Renal pelvis (tissue), 12 donors: ENCODE measurements around the gene MAIP1. TPM values are rescaled to one million over a fixed set of nuclear protein-coding genes. Genes with fewer than 3 reads are reported as not detected.
"Not testable (repeated sequence)": the region's sequence is repeated elsewhere in the genome, so short reads cannot be mapped to it uniquely, and the experiment has no call there.

Source experiments
- DNase-seq: peaks from one replicate; pipeline ENCODE4 v3.0.0-alpha.2; 2013
- long read RNA-seq, 16 experiments: transcript quantifications; one replicate each; lab custom pipeline, GENCODE V29; 2026
- polyA plus RNA-seq, 3 donors: library from polyadenylated mRNA; unstranded; fragments of 120-200 nt; gene quantifications; one replicate each; pipeline ENCODE4 v1.2.1, GENCODE V29; 2013; ENCODE audit not compliant: insufficient read length in 3 of 3

Gene MAIP1
- polyA plus RNA-seq = 10 to 100 TPM; 26.1 to 34.8 (median 31.6) TPM
- long read RNA-seq, donor 1, transcript MAIP1-202 (5 exons, 1,386 nt) = major isoform, 16 of 16 reads
- long read RNA-seq, donor 1, partial matches to known transcripts = 0 of 16 reads
- long read RNA-seq, donor 1, other reads (novel, unspliced or antisense) = 0 of 16 reads
- long read RNA-seq, donor 2, transcript MAIP1-202 (5 exons, 1,386 nt) = major isoform, 23 of 23 reads
- long read RNA-seq, donor 2, partial matches to known transcripts = 0 of 23 reads
- long read RNA-seq, donor 2, other reads (novel, unspliced or antisense) = 0 of 23 reads
- long read RNA-seq, donor 3, transcript MAIP1-202 (5 exons, 1,386 nt) = major isoform, 10 of 10 reads
- long read RNA-seq, donor 3, partial matches to known transcripts = 0 of 10 reads
- long read RNA-seq, donor 3, other reads (novel, unspliced or antisense) = 0 of 10 reads
- long read RNA-seq, donor 4, transcript MAIP1-202 (5 exons, 1,386 nt) = major isoform, 16 of 22 reads
- long read RNA-seq, donor 4, partial matches to known transcripts = 6 of 22 reads
- long read RNA-seq, donor 4, other reads (novel, unspliced or antisense) = 0 of 22 reads
- long read RNA-seq, donor 5, transcript MAIP1-202 (5 exons, 1,386 nt) = major isoform, 8 of 8 reads
- long read RNA-seq, donor 5, partial matches to known transcripts = 0 of 8 reads
- long read RNA-seq, donor 5, other reads (novel, unspliced or antisense) = 0 of 8 reads
- long read RNA-seq, donor 6, transcript MAIP1-202 (5 exons, 1,386 nt) = major isoform, 9 of 14 reads
- long read RNA-seq, donor 6, partial matches to known transcripts = 5 of 14 reads
- long read RNA-seq, donor 6, other reads (novel, unspliced or antisense) = 0 of 14 reads
- long read RNA-seq, donor 7, transcript MAIP1-202 (5 exons, 1,386 nt) = major isoform, 15 of 15 reads
- long read RNA-seq, donor 7, partial matches to known transcripts = 0 of 15 reads
- long read RNA-seq, donor 7, other reads (novel, unspliced or antisense) = 0 of 15 reads
- long read RNA-seq, donor 8, transcript MAIP1-202 (5 exons, 1,386 nt) = major isoform, 6 of 6 reads
- long read RNA-seq, donor 8, partial matches to known transcripts = 0 of 6 reads
- long read RNA-seq, donor 8, other reads (novel, unspliced or antisense) = 0 of 6 reads
- long read RNA-seq, donor 9, transcript MAIP1-202 (5 exons, 1,386 nt) = major isoform, 17 of 17 reads
- long read RNA-seq, donor 9, partial matches to known transcripts = 0 of 17 reads
- long read RNA-seq, donor 9, other reads (novel, unspliced or antisense) = 0 of 17 reads
- long read RNA-seq, donor 10, transcript MAIP1-202 (5 exons, 1,386 nt) = major isoform, 10 of 10 reads
- long read RNA-seq, donor 10, partial matches to known transcripts = 0 of 10 reads
- long read RNA-seq, donor 10, other reads (novel, unspliced or antisense) = 0 of 10 reads
- long read RNA-seq, donor 11, transcript MAIP1-202 (5 exons, 1,386 nt) = major isoform, 10 of 10 reads
- long read RNA-seq, donor 11, partial matches to known transcripts = 0 of 10 reads
- long read RNA-seq, donor 11, other reads (novel, unspliced or antisense) = 0 of 10 reads
- long read RNA-seq, donor 12, transcript MAIP1-202 (5 exons, 1,386 nt) = major isoform, 16 of 16 reads
- long read RNA-seq, donor 12, partial matches to known transcripts = 0 of 16 reads
- long read RNA-seq, donor 12, other reads (novel, unspliced or antisense) = 0 of 16 reads
- long read RNA-seq, donor 13, partial matches to known transcripts = 0 of 2 reads
- long read RNA-seq, donor 13, other reads (novel, unspliced or antisense) = 0 of 2 reads
- long read RNA-seq, donor 14 = 0 reads
- long read RNA-seq, donor 15, transcript MAIP1-202 (5 exons, 1,386 nt) = major isoform, 13 of 13 reads
- long read RNA-seq, donor 15, partial matches to known transcripts = 0 of 13 reads
- long read RNA-seq, donor 15, other reads (novel, unspliced or antisense) = 0 of 13 reads
- long read RNA-seq, donor 16, transcript MAIP1-202 (5 exons, 1,386 nt) = major isoform, 16 of 16 reads
- long read RNA-seq, donor 16, partial matches to known transcripts = 0 of 16 reads
- long read RNA-seq, donor 16, other reads (novel, unspliced or antisense) = 0 of 16 reads

GRCh38 chr2:199955339-199956061 lies at the start of gene MAIP1, which contains the start of gene TYW5:
MAIP1 (plus strand) TSS chr2:199955582; CDS start chr2:199955799, 217 bp downstream.
TYW5 (minus strand) TSS chr2:199955491; CDS start chr2:199955470, 21 bp downstream.
- DNase-seq = peak; percentile 87

GRCh38 chr2:199907008-199907714 lies 48.2 kb upstream of the MAIP1 start:
- no peak for DNase-seq

- DNase-seq = peak; percentile 3
These were observed 44.9 kb upstream of the MAIP1 start for GRCh38 chr2:199910338-199911051.

- DNase-seq = peak; percentile 96
These were observed 44.1 kb upstream of the MAIP1 start, which contains the start of gene C2orf69 for GRCh38 chr2:199911052-199911876. C2orf69 (plus strand) TSS chr2:199911293; CDS start chr2:199911439, 146 bp downstream.

- no peak for DNase-seq
These were observed 43.6 kb upstream of the MAIP1 start for GRCh38 chr2:199911877-199912161.

GRCh38 chr2:199912553-199913114 lies 42.7 kb upstream of the MAIP1 start:
- DNase-seq = not testable (repeated sequence)

GRCh38 chr2:199914372-199914958 lies 40.9 kb upstream of the MAIP1 start:
- DNase-seq = no peak

- no peak for DNase-seq
These were observed 38.4 kb upstream of the MAIP1 start for GRCh38 chr2:199916980-199917379.

GRCh38 chr2:199922856-199923255 lies 32.5 kb upstream of the MAIP1 start:
- no peak for DNase-seq

GRCh38 chr2:199923924-199924323 lies 31.5 kb upstream of the MAIP1 start:
- DNase-seq = no peak

GRCh38 chr2:199926806-199927205 lies 28.6 kb upstream of the MAIP1 start:
- DNase-seq = no peak

- DNase-seq = no peak
These were observed 27.2 kb upstream of the MAIP1 start for GRCh38 chr2:199928226-199928625.

GRCh38 chr2:199928626-199929025 lies 26.8 kb upstream of the MAIP1 start:
- no peak for DNase-seq

- no peak for DNase-seq
These were observed 26.1 kb upstream of the MAIP1 start for GRCh38 chr2:199929262-199929661.

GRCh38 chr2:199932312-199932855 lies 23.0 kb upstream of the MAIP1 start:
- DNase-seq = no peak

- no peak for DNase-seq
These were observed 21.9 kb upstream of the MAIP1 start for GRCh38 chr2:199933466-199933865.
